Inflammatory macrophage treated with lipopolysaccharide for 1 hour (primary cell): ENCODE measurements around the gene GARIN6.
"Not testable (repeated sequence)": the region's sequence is repeated elsewhere in the genome, so short reads cannot be mapped to it uniquely, and the experiment has no call there.

ENCODE experiments used
- DNase-seq, 2 donors: peaks; one replicate each; pipeline ENCODE4 v3.0.0-alpha.2; 2020 to 2022

Gene GARIN6

GRCh38 chr12:99647453-99647852, at the start of gene GARIN6:
Gene GARIN6, plus strand, starts transcription at chr12:99647753. Its CDS starts 422 bp downstream, at chr12:99648175.
- DNase-seq = no peak

DNA sequence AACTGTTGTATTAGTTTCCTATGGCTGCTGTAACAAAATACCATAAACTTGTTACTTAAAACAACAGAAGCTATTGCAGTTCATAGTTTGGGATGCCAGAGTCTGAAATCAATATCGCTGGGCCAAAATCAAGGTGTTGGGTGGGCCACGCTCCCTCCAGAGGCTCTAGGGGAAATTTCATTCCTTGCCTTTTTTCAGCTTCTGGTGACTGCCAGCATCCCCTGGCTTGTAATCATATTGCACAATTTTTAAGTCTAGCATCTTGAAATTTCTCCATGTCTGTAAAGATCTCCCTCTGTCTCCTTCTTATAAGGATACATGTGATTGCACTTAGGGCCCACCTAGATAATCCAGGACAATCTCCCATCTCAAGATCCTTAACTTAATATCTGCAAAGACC, 48.8 kb upstream of the GARIN6 start:
- DNase-seq = no peak

- no peak for DNase-seq
Measured at GRCh38 chr12:99600388-99600787, 47.2 kb upstream of the GARIN6 start.

- no peak for DNase-seq
Measured at GRCh38 chr12:99609455-99610181, 37.9 kb upstream of the GARIN6 start.

DNA sequence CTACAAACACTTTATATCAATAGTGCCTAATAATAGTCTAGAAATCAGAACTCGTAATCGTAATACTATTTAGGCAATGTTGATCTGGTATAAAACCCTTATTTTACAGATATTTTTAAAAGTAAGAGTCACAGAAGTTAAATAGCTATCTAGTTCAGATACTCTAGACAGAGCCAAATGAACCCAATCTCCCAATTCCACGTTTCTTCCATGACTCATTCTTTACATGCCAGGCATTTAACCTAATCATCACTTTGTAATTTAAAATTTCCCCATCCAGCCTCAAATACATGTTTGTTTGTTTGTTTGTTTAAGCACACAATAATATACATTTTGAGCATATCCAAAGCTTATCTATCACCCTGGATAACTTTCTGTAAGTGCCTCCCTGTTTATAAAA, 36.4 kb upstream of the GARIN6 start:
- no peak for DNase-seq

- DNase-seq = no peak
Measured at GRCh38 chr12:99611599-99611998, 36.0 kb upstream of the GARIN6 start.

DNA sequence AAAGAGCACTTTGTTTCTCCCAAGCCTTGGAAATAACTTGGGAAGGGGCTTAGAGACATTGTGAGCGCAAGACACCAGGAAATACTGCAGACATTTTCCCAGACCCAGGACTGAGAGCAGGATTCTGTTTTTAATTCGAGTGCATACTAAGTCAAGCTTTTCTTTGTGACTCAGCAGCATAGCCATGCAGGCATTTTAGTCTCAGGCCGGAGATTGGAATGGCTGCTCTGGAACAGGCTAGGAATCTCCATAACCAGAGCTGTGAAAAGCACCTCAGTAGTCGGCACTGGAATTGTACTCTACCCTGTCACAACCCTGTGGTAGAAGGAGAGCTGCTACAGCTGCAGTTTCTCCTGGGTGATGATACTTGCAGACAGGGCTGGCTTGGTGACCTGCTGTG, 28.9 kb upstream of the GARIN6 start:
- DNase-seq = no peak

DNA sequence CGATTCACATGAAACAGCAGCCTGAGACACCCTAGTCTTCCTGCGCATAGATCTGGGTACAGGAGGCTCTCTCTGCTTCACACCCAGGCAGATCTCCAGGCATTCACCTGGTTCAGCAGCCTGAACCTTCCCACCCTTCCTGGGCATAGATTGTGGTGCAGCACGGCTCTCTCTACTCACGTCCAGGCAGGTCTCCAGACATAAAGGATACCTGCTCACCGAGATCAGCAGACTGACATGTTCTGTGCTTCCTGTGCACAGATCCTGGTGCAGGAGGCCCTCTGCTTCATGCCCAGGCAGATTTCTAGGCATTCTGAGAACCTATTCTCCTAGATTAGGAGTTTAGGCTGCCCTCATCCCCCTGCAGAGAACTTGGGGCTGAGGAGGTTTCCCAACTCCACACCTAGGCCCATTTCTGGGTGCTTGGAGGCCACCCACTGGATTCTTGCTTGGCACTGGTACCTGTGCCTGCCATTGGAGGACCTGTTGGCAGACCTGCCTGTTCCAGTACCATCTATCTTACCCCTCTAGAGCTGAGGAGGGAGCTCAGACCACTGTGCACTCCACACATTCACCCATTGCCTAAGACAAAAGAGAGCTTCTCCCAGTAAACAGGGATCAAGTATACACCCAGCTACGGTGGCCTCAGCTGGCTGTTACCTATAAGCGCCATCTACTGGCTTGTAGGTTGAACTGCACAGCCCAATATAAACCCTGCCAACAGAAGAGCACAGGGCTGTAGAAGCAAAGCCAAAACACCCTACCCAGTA, 28.0 kb upstream of the GARIN6 start:
- DNase-seq = peak; percentile 13 to 53

DNA sequence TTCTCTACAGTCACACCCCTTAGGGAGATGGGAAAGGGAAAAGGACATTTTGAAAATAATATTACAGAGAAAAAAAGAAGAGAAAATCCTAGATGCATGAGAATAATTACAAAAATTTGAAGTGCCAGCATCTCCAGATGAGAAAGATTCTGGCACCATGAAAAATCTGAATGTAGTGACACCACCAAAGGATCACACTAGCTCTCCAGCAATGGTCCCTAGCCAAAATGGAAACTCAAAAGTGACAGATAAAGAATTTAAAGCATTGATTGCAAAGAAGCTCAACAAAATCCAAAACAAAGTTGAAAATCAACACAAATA, 27.4 kb upstream of the GARIN6 start:
- DNase-seq = no peak

DNA sequence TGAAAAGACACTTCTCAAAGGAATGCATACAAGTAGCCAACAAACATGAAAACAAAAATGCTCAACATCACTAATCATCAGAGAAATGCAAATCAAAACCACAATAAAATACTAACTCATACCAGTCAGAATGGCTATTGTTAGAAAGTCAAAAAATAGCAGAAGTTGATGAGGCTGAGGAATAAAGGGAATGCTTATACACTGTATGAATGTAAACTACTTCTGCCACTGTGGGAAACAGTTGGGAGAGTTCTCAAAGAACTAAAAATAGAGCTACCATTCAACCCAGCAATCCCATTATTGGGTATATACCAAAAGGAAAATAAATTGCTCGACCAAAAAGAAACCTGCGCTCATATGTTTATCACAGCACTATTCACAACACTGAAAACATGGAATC, 23.0 kb upstream of the GARIN6 start:
- not testable (repeated sequence) for DNase-seq

DNA sequence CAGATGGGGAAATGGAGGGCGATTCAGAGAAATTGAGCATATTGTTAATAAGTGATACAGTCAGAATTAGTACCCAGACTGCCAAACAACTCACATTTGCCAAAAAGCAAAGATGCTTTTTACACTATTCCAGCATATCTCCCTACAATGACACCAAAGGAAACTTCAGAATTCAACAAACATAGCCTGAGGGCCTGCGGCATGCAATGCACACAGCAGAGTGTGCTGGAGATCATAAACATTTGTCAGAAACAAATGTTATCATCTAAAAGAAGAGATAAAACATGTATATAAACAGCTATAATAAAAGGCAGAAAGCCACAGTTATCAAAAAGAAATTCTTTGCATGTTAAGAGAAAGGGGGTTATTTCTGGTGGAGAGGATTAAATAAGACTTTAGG, 20.1 kb upstream of the GARIN6 start:
- DNase-seq = no peak

- DNase-seq = no peak
Measured at GRCh38 chr12:99644629-99645028, 2.9 kb upstream of the GARIN6 start.

GRCh38 chr12:99648183-99648582, 630 bp downstream of the GARIN6 start:
- DNase-seq = no peak

- DNase-seq = no peak
Measured at GRCh38 chr12:99649551-99649950, 2.0 kb downstream of the GARIN6 start.

- DNase-seq = no peak
Measured at GRCh38 chr12:99658671-99659349, 11.3 kb downstream of the GARIN6 start.

DNA sequence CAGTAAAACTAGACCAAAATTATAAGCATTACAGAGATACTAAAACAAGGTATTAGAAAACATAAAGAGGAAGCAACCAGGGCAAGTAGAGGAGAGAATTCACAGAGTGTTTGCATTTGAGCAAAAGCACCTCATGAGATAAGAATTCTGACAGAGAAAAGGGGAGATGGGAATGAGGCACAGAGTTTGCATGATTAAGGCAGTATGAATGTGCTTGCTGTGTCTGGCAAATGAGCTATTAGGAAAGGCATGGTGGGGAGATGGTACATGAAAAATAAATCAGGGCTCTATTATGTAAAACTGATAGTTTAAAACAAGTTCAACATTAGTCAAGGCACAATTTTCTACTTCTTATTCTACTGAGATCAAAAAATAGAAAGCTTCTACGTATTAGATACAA, 23.1 kb downstream of the GARIN6 start:
- no peak for DNase-seq

DNA sequence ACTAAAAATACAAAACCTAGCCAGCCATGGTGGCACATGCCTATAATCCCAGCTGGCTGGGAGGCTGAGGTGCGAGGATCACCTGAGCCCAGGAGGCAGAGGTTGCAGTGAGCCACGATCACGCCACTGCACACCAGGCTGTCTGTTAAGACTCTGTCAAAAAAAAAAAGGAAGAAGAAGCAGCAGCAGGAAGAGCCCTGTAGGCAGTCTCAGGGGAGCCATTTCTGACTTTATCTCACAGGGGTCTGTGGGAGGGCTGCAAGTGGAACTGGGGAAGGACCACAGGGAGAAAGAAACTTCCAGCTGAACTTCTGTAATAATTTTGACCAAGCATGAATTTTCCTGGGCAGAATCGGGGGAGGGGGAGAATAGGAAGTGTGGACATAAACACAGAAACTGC, 32.7 kb downstream of the GARIN6 start:
- no peak for DNase-seq

- DNase-seq = no peak
Measured at GRCh38 chr12:99686142-99686541, 38.6 kb downstream of the GARIN6 start.

DNA sequence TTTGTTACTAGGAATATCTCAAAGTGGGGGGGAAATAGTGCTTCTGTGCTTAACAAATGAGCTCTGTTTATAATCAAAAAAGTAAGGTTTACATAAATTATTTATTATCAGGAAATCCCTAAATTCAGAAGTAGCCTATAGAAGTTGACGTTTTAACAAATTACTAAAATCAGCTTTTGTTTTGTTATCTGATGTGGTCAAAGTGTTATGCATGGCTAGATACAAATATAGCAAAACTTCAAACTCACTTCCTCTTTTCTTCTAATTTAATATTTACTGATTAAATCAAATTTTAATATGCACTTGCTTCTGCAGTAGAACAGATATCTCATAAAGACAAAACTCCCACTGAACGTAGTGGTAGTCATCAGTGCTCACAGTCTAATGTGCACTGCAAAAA, 47.5 kb downstream of the GARIN6 start:
- no peak for DNase-seq
